ENCODE data around the gene ATP2B1.

The ATP2B1 gene

DNA sequence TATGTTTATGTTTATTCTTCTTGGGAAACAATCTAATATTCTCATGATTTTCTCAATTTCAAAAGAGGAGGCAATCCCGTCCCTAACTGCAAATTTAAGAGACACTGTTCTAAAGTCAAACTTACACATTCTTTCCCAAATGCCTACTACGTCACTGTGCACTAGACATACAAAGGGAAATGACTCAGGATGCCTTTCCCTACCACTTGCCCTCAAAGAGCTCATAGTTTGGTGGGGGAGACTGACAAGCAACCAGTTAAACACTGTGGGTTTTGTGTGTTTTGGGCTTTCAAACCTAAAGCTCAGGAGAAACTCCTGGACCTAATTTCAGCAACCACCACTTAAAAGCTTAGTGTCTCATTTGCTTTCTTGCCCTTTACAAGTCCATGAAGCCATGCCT, 58.4 kb downstream of the ATP2B1 start:
- DNase-seq, result no peak

DNA sequence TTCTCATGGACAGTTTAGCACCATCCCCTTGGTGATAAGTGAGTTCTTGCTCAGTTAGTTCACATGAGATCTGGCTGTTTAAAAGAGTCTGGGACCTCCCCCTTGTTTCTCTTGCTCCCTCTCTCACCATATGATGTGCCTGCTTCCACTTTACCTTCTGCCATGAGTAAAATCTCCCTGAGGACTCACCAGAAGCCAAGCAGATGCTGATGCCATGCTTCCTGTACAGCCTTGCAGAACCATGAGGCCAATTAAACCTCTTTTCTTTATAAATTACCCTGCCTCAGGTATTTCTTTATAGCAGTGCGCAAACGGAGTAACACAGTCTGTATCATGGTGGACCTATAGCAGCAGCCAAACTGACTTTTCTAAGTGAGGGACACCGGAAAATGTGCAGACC, 58.8 kb downstream of the ATP2B1 start:
- no peak for DNase-seq

DNA sequence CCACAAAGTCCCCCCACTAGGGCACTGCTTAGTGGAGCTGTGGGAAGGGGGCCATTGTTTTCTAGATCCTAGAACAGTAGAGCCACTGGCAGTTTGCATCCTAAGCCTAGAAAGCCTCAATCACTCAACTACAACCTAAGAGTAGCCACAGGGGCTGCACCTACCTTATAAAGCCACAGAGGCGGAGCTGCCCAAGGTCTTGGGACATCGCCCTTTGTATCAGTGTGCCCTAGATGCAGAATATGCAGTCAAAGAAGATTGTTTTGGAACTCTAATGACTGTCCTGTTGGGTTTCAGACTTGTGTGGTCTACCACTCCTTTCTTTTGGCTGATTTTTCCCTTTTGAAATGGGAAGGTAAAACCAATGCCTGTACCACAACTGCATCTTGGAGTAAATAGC, 59.5 kb downstream of the ATP2B1 start:
- no peak for DNase-seq

DNA sequence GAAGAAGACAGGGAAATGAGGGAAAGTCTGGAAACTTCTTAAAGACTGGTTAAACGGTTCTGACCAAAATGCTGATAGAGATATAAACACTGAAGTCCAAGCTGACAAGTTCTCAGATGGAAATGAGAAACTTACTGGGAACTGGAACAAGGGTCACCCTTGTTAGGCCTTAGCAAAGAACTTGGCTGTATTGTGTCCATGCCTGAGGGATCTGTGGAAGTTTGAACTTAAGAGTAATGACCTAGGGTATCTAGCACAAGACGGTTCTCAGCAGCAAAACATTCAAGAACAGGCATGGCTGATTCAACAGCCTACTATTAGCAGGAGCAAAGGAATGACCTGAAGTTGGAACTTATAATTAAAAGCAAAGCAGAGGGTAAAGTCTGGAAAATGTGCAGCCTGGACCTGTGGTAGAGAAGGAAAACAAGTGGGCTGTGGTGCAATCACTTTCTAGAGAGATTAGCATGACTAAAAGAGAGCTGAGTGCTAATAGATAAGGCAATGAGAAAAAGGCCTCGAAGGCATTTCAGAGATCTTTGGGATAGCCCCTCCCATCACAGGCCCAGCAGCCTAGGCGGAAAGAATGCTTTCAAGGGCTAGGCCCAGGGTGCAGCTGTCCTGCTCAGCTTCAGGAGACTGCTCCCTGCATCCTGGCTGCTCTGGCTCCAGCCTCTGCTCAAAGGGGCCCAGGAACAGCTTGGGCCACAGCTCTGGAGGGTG, 60.3 kb downstream of the ATP2B1 start:
- no peak for DNase-seq

DNA sequence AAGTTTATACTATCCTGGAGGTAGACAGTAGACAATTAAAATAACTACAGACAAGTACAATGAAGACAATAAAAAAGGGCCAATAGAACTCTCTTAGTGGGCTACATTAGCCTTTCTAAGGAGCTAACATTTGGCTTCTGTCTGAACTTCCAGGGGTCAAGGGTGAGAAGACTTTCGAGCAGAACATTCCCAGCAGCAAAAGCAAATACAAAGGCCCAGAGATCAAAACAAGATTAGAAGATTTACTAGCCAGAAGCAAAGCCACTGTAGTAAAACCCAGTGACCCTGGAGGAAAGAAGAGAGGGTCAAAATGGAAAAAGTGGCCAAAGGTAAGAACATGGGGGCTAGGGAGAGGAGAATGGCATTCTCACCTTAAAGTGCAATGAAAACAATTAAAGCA, 63.2 kb downstream of the ATP2B1 start:
- no peak for DNase-seq

DNA sequence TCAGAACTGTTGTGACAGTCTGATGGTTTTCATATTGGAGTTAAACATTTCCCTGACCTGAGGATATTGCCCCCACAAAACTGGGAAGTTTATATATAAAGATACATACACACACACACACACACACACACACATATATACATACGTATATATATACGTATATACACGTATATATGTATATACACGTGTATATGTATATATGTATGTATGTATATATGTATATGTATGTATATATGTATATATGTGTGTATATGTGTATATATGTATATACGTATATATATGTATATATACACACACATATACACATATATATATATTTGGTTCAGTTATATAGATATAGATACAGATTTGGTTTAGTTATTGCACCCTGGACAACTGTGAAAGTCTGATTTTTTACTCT, 65.7 kb downstream of the ATP2B1 start:
- no peak for DNase-seq

DNA sequence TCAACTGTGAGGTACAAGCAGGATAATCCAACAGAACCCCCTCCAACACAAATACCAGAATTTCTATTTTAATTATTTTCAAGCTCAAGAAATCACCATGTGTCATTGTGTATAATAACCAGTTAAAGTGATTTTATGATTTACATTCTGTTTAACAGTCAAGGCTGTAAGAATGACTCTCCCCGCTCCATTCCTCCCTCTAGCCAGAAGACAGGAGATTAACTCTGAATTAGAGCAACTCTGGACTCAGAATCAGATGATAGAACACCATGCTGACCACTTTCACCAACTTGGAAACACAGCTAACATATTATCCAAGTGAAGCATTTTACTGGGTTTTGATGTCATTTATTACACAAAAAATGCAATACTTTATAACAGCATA, 71.9 kb downstream of the ATP2B1 start:
- no peak for DNase-seq

DNA sequence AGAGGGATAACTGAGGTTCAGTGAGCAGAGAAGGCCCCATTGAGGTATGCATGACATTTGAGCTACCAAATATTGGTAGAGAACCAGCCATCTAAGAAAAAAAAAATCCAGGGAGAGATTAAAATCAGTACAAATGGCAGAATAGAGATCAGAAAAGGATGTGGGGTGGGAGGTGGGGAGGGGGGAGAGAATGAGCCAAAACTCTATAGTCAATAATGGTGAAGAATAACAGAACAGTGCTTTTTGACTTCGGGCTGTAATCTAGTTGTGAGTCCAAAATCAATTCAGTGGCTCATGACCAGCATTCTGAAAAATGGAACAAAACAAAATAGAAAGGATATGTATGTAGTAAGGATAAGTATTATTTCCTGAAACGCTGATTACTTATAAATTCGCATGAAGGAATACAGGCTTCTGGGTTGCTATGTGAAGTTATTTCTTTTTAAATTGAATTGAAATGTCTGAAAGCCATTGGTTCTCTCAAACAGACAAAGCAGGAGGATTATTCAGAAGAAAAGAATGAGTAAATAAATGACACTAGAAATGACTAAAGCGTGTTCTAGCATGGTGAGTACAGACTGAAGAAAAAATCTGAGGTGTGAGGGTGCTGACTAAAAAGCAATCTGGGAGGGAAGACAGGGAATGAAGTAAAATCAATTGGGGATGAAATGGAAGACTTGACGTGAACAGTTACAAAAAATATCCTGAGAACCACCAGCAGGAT, 72.4 kb downstream of the ATP2B1 start:
- no peak for DNase-seq

DNA sequence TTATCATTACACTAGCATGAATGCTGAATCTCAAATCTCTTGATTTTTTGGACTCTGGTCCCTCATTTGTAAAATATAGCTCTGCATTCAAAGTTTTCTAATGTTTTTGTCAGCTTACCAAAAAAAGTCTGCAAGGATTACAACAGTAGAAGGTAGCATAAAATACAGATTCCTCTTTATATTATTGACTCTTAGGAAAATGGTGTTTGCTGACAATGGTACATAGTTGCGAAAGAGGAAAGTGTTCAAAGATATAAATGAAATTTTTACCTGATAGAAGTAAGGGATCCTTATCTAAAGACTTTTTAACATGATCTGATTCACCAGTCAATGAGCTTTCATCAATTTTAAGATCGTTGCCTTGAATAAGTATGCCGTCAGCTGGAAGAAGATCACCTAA, 74.1 kb downstream of the ATP2B1 start:
- no peak for DNase-seq

DNA sequence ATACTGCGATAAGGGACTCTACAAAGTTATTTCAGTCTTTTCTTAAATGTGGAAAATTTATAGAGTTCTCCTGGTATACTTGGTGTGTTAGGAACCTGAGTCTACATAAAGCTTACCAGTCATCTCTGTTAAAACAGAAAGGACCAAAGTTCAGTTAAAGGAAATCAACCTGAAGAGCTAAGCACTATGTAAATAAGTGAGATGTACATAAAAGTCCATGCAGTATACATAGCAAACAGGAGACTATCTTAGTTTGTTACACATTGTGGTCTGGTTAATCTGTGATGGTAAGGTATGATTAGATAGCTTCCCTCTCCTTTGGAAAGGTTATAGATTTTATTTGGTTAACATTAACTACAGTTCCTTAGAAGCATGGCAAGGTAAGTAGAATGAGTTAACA, 75.9 kb downstream of the ATP2B1 start:
- no peak for DNase-seq

DNA sequence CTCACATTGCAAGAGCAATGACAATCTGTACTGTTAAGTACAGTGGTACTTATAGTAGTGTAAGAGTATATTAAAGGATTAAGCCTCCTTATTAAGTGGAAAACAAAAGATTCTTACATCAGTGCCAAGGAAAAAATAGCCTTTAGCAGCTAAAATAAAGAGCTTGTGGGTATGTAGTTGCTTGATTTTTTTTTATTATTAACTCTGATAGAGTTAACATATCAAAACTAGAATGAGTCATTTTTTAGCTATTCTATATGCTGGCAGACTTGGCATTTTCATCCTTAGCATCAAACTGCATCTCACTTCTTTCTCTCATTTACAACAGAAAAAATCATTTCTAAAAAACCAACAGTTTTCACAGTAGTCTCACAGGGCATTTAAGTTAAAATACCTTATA, 86.5 kb downstream of the ATP2B1 start:
- DNase-seq, result no peak

DNA sequence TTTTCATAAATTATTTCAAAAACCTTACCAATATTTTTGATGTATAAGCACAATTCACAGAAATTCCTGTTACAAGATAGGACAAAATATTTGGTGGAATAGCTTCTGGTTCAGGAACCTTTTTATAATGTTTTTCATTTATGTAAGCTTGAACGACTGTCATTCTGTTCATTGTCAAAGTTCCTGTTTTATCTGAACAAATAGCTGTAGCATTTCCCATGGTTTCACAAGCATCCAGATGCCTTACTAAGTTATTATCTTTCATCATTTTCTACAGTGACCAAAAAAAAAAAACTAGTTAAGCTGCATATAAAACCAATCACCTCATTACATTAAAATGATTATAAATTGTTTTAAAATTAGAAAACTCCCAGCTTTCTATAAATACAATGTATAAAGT, 87.1 kb downstream of the ATP2B1 start:
- no peak for DNase-seq

DNA sequence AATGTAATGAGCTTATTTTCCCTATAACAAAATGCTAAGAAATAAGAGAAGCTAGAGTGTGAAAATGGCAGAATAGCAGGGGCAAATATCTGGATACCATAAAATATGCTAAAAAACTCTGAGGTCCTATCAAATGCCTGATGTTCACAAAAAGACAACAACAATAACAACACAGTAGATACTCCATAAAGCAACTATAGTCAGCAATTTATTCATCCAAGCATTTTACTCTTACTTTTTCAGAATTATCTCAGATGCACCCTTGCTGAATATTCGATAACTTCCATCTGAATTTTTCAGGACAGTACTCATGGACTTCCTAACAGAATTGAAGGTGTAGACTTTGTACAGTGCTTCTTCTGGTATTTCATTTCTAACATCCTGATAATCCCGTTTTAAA, 88.9 kb downstream of the ATP2B1 start:
- no peak for DNase-seq

DNA sequence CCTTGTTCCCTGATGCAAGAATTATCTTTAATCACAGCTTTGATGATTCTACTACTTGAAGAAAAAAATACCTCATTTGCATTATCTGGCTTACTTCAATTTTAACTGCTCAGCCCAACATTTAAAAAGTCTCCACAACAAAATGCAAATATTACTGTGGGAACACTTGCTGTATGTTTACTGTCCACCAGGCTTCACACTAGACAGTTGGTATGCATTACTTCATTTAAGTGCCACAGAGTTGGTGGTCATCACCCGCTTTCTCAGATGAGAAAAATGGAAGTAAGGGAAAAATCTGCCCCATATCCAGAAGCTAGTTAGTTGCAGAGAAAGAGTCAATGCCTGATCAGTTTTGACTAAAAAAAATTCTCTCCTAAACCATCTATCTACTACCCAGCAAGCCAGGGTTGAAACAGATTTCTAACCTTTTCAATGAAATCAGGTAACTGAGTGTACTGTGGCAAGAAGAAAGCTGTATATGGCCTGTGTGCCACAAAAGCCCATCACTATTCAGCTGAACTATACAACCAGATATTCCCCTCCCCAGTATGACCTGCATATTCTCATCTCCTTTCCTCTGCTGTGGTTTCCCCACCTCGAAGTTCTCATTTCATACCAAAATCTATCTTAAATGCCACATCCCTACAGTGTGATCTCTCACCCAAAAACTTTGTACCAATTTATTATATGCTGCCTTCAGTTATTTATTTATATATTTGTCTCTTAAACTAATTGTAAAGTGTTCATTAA, 90.3 kb downstream of the ATP2B1 start:
- no peak for DNase-seq

DNA sequence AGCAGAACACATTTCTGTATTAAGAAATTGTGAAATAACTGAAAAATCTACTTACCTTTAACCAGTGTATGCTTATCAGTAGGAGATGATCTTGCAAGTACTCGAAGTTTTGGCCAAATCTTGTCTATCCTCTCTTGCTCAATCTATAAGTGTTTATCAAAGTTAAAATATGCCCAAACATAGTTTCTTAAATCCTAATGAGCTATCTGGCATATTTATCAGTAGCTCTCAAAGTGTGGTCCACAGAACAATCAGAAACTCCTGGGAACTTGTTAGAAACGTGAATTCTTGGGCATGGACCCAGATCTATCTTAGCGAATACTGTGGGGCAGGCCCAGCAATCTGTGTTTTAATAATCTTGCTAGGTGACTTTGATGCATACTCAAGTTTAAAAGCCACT, 98.3 kb downstream of the ATP2B1 start:
- no peak for DNase-seq

DNA sequence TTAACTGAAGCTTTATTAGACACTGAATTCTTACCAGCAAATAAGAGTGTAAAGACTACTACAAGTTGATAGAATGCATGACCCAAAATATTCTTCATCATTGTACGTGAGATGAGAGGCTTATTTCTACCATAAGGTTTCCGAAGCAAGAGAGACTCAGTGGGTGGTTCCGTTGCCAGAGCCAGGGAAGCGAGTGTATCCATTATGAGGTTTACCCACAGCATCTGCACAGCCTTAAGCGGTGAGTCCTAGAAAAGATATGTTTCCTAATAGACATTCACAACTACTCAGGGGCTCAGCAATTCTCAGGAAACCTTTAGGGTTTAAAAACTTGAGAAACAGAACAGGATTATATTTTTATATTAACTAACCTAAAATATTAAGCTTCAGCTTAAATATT, 105.0 kb downstream of the ATP2B1 start:
- DNase-seq, result no peak

DNA sequence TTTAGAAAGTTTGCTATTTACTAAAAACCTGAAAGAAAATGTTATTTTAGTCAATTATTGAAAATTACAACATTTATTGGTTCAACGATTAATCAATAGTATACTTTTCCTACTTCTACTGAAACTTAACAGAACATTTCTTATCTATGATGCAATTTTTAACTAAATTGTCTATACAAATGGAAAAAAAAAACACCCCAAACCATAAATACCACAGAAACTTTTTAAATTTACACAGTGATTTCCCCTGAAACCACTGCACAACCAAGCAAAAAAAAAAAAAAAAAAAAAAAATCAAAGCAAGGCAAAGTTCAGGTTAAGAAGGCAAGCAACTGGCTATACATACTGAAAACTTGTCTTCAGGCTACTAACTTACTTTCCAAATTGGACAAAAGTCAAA, 110.9 kb downstream of the ATP2B1 start:
- no peak for DNase-seq

DNA sequence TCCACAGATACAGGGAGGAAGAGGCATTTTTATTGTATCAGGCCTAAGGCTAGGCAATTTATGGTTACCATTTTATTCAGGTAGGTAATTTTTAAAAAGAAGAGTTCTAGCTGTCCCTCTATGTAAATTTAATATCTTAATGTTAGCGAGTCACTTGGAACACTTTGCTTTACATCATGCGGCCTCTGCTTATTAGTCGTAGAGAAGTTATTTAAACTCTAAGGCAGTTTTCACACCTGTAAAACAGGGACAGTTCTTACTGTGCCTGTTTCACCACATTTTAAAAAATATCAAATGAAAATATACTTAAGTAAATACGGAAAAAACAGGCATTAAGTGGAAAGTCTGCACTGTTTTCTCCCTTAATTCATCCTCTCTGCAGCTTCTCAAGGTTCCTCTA, 111.4 kb downstream of the ATP2B1 start:
- no peak for DNase-seq

DNA sequence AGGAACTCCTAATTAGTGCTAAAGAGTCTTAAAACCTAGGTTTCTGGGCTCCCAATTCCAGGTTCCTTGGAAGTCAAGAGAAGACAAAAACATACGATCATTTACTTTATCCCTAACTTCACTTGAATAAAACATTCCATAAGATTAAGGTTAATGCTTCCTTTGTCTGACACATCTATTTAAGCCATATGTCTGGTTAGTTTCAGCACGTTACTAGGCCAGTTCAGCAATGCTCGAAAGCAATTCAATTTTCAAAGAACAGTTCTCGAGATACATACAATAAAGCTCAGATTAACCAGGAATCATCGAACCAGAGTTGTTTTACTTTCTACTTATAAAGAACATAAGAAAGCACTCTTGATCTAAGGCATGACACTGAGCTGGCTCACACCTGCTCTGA, 114.8 kb downstream of the ATP2B1 start:
- no peak for DNase-seq

DNA sequence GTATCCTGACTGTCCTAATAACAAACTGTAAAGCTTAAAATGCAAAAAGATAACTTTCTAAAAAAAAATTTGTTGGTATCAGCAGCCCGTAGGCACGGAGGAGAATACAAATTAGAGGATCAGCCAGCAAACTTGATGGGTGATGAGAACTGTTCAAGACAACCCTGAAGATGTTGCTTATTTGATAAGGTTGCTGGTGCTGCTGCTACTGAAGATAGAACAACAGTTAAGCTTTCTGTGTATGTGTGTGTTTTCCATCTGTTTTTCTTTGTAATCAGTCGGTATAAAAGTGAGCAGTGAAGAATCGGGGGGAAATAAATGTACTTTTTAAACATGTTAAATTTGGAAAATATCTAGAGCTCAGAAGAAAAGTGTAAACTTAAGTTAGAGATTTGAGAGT, 115.4 kb downstream of the ATP2B1 start:
- no peak for DNase-seq

DNA sequence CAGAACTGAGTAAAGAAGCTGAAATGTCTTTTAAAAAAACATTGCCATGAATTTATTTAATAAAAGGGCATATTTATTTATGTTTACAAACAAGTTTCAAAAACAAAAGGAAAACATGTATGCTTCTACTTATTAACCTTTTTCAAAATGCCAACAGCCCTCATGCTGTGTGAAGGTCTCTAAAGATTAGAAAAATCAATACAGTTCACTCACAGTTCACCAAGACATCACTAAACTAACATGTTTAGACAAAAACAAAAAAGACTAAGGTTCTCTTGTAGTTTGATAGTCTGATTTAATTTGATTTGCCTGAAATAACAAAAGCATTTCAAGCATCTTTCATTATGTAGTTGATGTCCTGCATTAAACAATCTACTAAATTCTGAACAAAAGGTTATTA, 118.9 kb downstream of the ATP2B1 start:
- DNase-seq, result no peak

DNA sequence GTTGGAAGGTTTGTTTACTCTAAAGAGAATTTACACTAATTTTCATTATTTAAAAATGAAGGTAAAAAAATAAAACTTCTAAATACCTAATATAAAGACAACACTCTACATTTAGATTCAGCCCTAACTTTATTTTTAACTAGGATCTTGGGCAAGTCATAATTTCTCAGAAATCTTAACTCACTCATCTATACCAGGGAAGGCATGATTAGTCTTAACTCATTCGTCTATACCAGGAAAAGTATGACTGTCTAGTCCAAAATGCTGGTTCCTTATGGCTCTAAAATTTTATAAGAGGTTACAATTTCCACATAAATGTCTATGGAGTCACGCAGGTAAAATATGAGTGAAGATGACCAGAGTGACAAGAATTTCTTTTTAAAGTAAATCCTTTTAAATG, 130.1 kb downstream of the ATP2B1 start:
- DNase-seq, result no peak

DNA sequence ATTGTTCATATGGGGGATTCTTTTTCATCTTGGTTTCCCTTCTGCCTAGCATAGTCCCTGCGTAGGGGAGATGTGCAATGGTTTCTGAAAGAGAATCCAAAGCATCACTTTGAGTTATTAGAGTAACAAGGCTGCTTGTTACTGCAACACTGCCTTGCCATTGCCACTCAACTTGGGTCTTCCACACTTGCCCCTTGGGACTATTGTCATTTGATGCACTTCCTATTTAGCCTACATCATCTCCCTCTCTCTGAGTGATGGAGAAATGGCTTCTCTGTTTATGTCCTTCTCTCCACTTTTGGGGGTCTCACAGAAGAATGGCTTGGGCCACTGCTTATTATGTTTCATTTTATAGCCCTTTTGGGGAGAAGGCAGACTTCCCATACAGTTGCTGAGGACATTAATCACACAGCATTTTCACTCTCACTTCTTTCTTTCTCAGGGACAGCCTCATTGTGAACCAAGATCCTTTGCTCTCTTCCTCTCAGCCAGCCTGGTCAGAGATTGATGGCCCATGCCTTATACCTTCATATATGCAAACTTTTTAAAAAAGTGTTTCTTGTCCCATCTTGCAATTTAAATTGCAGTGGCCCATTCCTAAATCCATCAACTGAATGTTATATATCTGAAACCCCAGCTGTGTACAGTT, 131.9 kb downstream of the ATP2B1 start:
- DNase-seq, result no peak

DNA sequence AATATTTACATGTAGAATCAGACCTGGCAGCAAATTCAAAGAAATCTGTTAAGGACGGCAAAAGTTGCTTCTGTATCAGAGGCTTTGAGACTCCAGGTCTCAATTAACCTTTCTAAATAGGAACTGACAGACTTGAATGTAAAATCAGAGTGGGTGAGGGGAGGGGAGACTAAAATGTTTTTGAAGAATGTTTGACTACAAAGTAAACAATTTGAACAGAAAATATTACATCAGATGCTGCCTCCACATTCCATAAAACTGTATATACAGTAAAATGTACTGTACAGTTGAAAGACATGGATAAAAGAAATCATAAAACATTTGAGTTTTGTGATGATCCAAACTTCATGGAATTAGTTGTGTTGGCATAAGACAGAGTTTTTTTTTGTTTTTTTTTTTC, 133.3 kb downstream of the ATP2B1 start:
- no peak for DNase-seq

All from CD4-positive, alpha-beta T cell treated with Interleukin-4 for 4 hours (primary cell).